BJ (cell line): ENCODE measurements around the gene C10orf71. TPM values are rescaled to one million over a fixed set of nuclear protein-coding genes. Genes with fewer than 3 reads are reported as not detected.

Experiments used
- CTCF ChIA-PET: fragments of 350-600 bp; formaldehyde crosslinking; extraction: SDS; loops from one replicate; lab custom pipeline; 2021; ENCODE audit warnings: antibody characterized with exemption, inconsistent platforms; lab: Yijun Ruan, JAX
- POLR2A ChIA-PET: fragments of 300-600 bp; sonication (Branson Sonifier 250); formaldehyde crosslinking; extraction: SDS; loops from one replicate; lab custom pipeline; 2021; ENCODE audit warnings: antibody characterized with exemption; lab: Charles Lee
- DNase-seq: peaks from one replicate; pipeline ENCODE4 v3.0.0-alpha.2; 2011; ENCODE audit warnings: low read depth
- H3K27me3 ChIP-seq: 2 replicates; pipeline ENCODE4 v1.6.0; 2011; ENCODE audit warnings: low read length; ENCODE audit not compliant: control insufficient read depth, insufficient read depth
- H3K36me3 ChIP-seq: 2 replicates; pipeline ENCODE4 v1.5.1; 2011; ENCODE audit warnings: low read length; ENCODE audit not compliant: control insufficient read depth, insufficient read depth
- H3K4me3 ChIP-seq: 2 replicates; pipeline ENCODE4 v1.5.1; 2011; ENCODE audit warnings: low read depth, mild to moderate bottlenecking, control low read depth, low read length
- CTCF ChIP-seq: IDR thresholded peaks from 2 replicates; pipeline ENCODE4 v1.5.1; 2011; ENCODE audit warnings: low read depth, mild to moderate bottlenecking, control low read depth, inconsistent platforms, low read length, moderate library complexity; ENCODE audit not compliant: insufficient read depth
- polyA plus RNA-seq: library from polyadenylated mRNA; depleted of rRNA; stranded (reverse); fragments of >200 nt; gene quantifications from 2 replicates; pipeline ENCODE4 v1.2.3, GENCODE V29; 2011

The C10orf71 gene
- polyA plus RNA-seq, 1 experiment = not detected

- ChIA-PET POLR2A (no interaction called here), CTCF (interaction anchor here (0.6 kb wide), 1 partner anchor 46 kb away, joined by 3 read pairs; no protein-coding TSS in a partner anchor)
- peaks cover 4% of the 10 kb centered on the region; the same call in 1 of the 2 replicates for H3K27me3 ChIP-seq
- H3K4me3 ChIP-seq = no peak overlapping the region
- no peak for TF ChIP-seq CTCF
- no peak for DNase-seq
- no peaks in the 10 kb centered on the region for H3K36me3 ChIP-seq
Observed at GRCh38 chr10:49319206-49319605, 20.2 kb downstream of the C10orf71 start.

- H3K27me3 ChIP-seq = peaks cover 4% of the 10 kb centered on the region; the same call in 1 of the 2 replicates
- ChIA-PET CTCF (no interaction called here), POLR2A (no interaction called here)
- no peak overlapping the region for H3K4me3 ChIP-seq
- no peak for DNase-seq
- H3K36me3 ChIP-seq = no peaks in the 10 kb centered on the region
- no peak for TF ChIP-seq CTCF
Observed at GRCh38 chr10:49320191-49320590, 21.2 kb downstream of the C10orf71 start.

DNA sequence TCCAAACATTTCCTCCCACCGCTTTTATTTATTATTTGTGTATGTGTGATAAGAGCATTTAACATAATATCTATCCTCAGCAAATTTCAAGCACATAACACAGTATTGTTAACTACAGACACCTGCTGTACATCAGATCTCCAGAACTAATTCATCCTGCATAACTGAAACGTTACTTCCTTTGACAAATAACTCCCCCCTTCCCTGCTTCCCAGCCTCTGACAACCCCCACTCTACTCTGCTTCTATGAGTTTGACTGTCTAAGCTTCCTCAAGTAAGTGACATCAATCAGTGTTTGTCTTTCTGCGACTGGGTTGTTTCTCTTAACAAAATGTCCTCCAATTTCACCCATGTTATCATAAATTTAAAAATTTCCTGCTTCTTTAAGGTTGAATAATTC is 22.1 kb downstream of the C10orf71 start:
- Histone ChIP-seq H3K4me3 (no peak overlapping the region), H3K36me3 (no peaks in the 10 kb centered on the region), H3K27me3 (peaks cover 4% of the 10 kb centered on the region; the same call in 1 of the 2 replicates)
- no peak for DNase-seq
- ChIA-PET POLR2A (no interaction called here), CTCF (no interaction called here)
- TF ChIP-seq CTCF = no peak

DNA sequence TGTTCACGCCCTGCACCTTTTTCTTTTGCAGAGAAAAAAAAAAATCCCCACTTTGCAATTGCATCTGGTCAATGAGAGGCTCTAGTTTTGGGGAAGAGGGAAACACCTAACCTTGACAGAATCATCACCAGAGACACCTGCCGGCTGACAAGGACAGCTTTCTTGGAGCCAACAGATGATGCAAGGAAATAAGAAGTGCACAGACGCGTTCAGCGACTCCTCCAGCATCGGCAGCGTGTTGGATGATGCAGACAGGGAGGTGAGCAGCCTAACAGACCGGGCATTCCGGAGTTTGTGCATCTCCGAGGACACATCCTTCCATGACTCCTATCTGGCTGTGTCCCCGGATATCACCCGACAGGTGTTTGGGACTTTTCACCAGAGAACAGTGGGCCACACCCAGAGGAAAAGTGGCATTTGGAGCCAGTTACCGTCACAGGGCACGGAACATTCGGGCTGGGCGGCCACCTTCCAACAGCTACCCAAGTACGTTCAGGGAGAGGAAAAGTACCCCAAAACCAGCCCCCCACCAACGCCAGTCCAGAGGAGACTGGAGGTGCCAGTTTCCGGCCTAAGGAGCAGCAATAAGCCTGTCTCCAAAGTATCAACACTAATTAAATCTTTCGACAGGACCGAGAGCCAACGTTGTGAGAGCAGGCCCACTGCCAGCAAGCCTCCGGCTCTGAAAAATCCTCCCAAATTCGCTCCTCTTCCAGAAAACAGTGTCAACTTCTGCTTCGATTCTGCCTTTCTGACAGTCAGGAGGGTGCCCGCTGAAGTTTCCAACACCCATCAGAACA is 23.6 kb downstream of the C10orf71 start:
- TF ChIP-seq CTCF = no peak
- Histone ChIP-seq H3K36me3 (no peaks in the 10 kb centered on the region), H3K27me3 (peaks cover 5% of the 10 kb centered on the region; the same call in 1 of the 2 replicates), H3K4me3 (no peak overlapping the region)
- DNase-seq = no peak
- POLR2A ChIA-PET = no interaction called here
- CTCF ChIA-PET = interaction anchor here (0.7 kb wide), 1 partner anchor 28 kb away, joined by 4 read pairs; no protein-coding TSS in a partner anchor

DNA sequence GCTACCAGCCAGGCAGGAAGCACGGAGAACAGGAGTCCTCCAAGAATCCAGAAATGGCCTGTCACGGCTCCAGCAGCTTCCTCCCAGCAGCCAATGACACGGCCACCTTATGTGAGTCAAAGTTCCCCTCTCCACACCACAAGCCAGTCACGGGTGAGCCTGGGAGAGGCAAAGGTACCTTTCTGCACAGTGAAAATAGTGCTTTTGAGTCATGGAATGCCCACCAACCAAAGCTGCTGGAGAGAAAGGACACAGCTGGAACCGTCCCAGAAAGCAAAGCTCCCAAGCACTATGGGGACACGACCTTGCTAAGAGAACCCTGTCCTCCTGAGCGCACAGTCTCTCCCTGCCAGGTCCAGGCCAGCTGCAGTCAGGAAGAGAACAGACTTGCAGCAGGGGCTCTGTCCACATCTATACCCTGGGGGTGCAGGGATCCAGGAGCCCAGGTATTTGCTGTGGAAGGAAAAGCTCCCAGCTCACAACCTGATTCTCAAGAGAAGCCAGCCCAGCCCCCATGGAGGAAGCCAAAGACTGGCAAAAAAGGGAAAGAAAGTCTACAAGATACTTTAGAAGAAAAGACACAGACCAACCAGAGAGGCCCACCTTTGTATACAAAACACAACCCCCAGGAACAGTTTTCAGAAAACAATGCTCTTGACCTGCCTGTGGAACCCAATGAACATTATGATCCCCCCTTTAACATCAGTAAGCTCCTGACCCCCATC is 24.4 kb downstream of the C10orf71 start:
- H3K36me3 ChIP-seq = no peaks in the 10 kb centered on the region
- ChIA-PET CTCF (interaction anchor here (0.6 kb wide), 1 partner anchor 273 kb away, joined by 3 read pairs; no protein-coding TSS in a partner anchor), POLR2A (no interaction called here)
- no peak overlapping the region for H3K4me3 ChIP-seq
- DNase-seq = no peak
- no peak for TF ChIP-seq CTCF
- peaks cover 3% of the 10 kb centered on the region; the same call in 1 of the 2 replicates for H3K27me3 ChIP-seq
